NCI-H1417 treated with DMSO at 0.1 percent for 48 hours (cell line): ENCODE measurements around the gene KIF23.
"Not testable (repeated sequence)": the region's sequence is repeated elsewhere in the genome, so short reads cannot be mapped to it uniquely, and the experiment has no call there.

Experiments
- DNase-seq: peaks from one replicate; lab custom pipeline; 2025; lab: John Stamatoyannopoulos, UW

The KIF23 gene

DNA sequence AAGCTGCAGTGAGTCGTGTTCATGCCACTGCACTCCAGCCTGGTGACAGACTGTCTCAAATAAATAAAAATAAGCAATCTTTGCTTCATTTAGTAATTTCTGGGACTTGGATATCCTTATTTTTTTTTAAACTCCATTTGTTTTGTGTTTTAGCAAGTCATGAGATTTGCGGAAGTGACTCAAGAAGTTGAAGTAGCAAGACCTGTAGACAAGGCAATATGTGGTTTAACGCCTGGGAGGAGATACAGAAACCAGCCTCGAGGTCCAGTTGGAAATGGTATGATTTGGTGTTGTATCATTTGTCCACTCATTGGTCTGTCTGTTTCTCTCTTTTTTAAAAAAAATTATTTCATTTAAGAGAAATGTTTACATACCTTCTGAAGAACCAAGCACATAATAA lies 21.8 kb downstream of the KIF23 start:
- DNase-seq: no peak

DNA sequence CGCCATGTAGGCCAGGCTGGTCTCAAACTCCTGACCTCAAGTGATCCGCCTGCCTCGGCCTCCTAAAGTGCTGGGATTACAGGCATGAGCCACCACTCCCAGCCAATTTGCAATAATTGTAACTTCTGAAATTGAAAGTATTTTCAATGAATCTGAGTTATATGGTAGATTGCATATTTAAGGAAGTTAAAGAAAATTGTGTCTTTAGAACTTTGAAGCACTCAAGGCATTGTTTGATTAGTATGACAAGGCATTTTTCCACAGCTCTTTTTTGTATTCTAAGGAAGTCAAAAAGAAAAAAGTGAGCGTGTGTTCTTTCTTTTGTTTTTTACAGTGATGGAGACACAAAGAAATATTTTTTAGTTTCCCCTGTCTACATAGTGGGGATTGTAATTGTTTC lies 22.8 kb downstream of the KIF23 start:
- DNase-seq: no peak

DNA sequence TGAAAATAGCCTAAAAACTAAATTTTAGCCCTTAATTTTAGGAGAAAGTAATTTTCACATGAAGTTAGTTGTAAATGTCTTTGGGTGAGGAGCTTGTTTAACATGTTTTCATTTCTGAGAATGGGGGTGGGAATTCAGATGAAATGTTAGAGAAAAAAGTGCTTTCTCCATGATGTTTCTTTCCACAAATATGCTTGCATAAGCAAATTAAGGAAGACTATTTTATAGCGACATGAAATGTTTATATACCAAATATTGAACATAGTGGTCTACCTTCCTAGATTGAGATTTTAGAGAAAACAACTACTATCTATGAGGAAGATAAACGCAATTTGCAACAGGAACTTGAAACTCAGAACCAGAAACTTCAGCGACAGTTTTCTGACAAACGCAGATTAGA lies 25.5 kb downstream of the KIF23 start:
- no peak for DNase-seq

DNA sequence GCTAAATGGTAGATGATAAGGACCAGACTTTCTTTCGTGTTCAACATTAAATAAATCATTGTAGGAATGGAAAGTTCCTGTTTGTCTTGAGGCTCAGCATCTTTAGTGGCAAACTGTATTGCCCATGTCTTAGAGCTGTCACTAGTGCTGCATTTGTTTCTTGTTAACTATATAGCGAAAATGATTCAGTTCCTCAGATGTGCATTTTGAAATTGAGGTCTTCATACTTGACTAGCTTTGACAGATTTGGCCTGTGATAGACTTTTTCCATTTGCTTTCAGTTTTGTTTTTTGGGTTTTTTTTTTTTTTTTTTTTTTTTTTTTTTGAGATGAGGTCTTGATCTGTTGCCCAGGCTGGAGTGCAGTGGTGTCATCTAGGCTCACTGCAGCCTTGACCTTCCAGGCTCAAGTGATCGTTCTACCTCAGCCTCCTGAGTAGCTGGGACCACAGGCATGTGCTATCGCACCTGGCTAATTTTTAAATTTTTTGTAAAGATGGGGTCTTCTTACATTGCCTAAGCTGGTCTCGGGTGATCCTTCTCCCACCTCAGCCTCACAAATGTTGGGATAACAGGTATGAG lies 29.0 kb downstream of the KIF23 start:
- no peak for DNase-seq

DNA sequence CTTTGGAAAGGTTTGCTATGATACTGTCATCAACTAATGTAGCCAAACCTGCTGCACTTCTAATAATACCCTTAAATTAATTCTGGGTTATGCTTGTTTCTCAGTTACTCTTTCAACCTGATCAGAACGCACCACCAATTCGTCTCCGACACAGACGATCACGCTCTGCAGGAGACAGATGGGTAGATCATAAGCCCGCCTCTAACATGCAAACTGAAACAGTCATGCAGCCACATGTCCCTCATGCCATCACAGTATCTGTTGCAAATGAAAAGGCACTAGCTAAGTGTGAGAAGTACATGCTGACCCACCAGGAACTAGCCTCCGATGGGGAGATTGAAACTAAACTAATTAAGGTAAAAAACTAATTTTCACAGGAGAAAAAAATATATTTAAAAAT lies 30.5 kb downstream of the KIF23 start:
- DNase-seq: no peak

DNA sequence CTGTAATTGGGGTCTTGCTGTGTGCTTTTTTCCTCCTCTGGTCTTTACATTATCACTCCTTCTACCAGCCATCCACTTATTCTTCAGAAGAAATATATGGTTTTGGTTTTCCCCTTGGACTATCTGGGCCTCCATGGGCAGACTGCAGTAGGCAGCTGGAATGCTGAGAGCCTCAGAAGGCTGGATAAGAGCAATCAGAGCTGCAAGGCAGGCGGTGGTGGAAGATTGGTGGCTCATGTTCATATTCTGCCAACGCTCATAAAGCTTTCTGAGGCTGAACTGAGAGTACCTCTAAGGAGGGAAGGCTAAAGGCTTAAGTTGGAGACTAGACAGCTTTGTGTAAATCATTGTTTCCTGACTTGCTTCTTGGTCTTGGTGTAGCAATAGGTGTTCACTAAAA lies 32.8 kb downstream of the KIF23 start:
- DNase-seq: no peak

DNA sequence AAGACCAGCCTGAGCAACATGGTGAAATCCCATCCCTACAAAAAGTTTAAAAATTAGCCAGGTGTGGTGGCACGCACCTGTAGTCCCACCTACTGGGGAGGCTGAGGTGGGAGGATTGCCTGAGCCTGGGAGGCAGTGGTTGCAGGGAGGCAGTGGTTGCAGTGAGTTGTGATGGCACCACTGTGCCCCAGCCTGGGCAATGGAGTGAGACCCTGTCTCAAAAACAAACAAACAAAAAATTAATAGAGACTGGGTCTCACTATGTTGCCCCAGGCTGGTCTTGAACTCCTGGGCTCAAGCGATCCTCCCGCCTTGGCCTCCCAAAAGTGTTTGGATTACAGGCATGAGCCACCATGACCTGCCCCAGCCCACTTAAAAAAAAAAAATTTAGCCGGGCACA lies 36.1 kb downstream of the KIF23 start:
- DNase-seq: not testable (repeated sequence)

DNA sequence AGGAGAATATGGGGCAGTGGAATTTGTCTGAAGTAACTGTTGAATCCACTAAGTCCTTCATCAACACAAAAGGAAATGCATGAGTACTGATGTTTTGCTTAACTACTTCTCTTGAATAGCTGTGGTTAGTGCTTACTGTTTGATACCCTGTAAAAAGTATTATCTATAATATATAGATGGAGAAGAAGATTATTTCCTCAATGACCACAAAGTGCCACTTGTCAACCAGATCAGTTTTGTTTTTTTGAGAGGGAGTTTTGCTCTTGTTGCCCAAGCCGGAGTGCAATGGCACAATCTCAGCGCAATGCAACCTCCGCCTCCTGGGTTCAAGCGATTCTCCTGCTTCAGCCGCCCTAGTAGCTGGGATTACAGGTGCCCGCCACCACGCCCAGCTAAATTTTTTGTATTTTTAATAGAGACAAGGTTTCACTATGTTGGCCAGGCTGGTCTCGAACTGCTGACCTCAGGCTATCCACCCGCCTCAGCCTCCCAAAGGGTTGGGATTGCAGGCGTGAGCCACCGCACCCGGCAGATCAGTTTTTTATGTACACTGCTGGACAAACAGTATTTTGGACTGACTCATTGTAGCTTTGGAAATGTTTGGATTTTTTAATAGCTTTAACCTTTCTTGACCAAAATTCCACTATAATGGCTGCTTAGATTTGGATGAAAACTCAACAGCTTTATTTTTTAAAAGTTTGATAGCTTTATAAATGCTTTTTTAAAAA lies 37.0 kb downstream of the KIF23 start:
- DNase-seq: no peak

DNA sequence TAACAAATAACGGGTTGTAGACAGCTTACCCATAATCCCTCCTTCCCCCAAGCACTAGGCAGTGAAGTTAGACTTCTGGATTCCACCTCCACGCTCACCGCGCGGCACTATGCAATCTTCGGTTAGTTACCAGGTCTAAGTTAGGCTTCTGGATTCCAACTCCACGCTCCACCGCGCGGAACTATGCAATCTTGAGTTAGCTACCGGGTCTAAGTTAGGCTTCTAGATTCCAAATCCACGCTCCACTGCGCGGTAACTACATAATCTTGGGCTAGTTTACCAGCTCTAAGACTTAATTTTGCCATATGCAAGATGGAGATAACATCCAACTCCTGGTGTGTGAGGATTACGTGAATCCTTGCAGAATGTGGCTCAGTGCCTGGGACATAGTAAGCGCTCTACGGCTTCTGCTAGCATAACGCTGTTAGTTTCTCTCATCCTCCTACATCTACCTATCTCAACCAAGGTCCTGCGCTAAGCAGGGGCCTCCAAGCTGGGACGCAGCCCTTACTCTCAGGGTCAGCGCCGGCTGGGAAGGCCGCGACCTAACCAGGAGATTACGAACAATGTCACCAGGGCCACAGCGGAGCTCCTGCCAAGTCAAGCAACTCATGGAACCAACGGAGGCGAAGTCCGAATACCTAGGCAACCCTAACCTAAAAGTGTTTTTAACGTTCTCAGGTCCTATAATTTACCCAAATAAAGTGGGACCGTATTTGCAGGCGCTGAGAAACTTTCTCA lies 38.0 kb downstream of the KIF23 start:
- no peak for DNase-seq

DNA sequence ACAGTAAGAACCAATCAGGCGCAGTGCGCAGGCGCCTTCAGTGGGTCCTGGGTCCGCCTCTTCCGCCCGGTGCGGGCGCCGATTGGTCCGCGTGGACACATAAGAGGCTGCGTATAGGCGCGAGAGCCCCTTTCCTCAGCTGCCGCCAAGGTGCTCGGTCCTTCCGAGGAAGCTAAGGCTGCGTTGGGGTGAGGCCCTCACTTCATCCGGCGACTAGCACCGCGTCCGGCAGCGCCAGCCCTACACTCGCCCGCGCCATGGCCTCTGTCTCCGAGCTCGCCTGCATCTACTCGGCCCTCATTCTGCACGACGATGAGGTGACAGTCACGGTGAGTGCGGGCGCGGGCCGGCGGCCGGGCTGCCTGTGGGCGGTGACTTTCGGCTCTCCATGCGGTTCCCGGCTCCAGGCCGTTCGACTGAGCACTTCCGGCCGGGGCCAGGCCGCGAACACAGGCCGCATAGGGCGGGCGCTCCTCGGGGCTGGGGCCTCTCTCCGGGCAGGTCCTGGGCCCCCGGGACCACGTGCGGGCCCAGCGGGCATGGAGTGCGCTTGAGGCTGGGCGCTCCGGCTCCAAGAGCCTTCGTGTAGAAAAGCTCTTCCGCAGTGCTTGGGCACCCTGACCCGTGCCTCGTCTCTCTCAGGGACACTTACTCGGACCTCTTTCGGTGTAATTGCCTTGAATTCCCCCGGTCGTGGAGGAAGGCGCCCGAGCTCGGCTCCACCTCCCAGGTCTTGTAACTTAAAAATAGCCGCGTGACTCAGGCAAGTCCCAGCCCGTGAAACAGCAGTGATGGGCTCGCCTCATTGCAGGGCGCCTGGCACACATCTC lies 38.8 kb downstream of the KIF23 start, which contains the start of gene RPLP1:
Gene RPLP1 (plus strand): TSS at position 127 of the 830 bp plus-strand sequence. CDS start 131 bp downstream, at position 258.
- DNase-seq: peak; percentile 75

DNA sequence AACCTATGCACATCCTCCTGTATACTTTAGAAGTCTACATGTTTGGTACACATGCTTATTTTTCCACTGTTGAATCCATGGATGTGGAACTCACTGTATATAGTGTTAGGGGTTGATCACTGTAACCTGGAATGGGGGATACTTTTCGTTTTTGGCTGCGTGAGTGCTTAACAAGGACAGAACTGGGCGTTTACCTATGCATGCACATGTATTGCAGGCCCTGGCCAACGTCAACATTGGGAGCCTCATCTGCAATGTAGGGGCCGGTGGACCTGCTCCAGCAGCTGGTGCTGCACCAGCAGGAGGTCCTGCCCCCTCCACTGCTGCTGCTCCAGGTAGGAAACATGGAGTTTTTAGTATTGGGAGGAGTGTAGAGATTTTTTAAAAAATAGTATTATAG lies 40.8 kb downstream of the KIF23 start:
- no peak for DNase-seq

DNA sequence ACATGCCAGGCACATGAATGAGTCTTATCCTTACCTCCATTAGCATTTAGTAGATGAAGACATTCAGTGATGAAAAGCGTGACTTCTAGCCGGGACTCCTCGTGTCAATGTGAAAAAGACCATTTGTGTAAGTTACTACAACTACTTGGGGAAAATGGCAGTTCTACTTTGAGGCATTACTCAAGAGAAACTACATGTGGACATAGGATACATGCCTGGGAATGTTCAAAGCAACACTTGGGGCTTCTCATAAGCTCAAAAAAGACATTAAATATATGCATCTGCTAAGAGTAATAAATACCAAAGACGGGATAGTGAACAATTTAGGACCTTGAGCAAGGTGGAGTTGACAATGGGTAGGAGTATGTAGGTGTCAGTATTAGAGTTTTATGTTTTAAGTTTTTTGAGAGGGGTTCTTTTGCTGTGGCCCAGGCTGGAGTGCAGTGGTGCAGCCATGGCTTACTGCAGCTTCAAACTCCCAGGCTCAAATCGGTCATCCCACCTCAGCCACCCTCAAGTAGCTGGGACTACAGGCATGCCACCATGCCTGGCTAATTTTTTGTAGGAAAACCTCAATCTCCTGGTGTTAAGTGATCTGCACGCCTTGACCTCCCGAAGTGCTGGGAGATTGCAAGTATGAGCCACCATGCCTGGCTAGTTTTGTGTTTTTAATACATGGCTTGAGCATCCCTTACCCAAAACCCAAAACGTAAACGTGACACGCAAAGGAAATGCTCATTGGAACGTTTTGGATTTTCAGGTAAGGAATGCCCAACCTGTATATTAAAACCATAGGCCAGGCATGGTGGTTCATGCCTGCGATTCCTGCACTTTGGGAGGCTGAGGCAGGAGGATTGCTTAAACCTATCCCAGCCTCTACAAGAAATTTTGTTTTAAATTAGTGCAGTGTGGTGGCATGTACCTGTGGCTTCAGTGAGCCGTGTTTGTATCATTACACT lies 42.3 kb downstream of the KIF23 start:
- no peak for DNase-seq

DNA sequence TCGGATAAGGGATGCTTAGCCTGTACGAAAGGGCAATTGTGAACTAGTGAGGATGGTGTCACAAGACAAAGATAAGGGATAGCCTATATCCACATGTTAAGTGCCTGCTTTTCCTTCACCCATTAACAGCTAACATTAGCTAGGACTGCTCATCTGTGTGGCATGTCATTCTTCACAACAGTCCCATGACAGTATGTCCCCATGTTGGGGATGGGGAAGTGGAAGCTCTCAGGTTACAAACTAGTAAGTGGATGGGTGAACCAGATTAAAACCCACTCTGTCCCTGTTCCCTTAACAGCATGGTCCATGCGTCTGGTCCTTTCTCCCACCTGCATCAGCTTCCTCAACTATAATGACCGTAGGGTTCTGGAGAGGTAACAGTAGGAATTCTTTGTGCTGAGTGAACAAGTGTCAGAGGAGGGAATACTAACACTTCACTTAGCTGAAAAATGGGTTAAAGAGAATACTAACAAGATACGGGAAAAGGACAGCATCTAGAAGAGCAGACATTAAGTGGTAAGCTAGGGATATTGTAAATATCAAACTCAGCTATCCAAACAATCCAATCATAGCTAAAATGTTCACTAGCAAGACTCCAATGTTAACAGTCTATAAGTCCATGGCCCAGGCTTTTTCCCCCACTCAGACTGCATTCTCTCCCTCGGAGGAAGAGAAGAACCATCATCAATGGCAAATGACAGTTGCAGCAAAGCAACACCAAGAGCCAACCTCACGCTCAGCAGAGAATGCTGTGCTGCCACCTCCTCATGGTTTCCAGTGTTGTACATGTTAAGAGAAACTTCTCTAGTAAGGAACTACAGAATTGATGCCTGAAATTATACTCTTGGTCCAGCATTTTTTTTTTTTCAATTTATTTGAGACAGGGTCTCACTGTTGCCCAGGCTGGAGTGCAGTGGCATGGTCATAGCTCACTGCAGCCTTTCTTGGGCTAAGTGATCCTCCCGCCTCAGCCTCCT lies 43.4 kb downstream of the KIF23 start:
- DNase-seq: no peak

DNA sequence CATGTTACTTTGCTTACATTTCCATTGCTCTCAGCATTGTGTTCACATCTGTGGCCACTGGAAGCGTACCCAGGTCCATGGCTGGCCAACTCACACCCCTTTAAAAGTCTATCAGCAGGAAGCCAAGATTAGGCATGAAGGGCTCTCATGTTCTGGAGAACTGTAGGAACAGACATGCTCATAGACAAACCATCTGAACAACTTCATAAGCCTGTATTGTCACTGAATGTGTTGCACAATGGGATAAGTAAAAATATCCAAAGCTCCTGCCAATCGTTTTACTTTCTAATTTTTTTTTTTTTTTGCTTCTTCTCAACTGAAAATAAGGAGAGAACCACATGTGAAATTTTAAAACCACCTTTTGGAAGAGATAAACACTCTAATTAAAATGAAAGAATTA lies 44.9 kb downstream of the KIF23 start:
- DNase-seq: no peak

DNA sequence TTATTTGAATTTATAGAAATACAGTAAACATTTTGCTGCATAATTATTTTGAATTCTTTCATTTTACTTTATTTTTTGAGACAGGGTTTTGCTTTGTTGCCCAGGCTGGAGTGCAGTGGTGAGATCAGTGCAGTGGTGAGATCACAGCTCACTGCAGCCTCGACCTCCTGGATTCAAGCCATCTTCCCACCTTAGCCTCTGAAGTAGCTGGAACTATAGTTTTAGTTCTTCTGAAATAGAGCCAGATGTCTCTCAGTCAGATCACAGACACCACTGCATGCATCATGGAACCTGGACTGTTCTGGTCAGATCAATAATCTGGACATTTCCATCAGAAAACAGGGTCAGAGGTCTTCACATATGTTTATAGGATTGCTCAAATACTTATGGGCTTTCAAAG lies 46.3 kb downstream of the KIF23 start:
- DNase-seq: no peak

DNA sequence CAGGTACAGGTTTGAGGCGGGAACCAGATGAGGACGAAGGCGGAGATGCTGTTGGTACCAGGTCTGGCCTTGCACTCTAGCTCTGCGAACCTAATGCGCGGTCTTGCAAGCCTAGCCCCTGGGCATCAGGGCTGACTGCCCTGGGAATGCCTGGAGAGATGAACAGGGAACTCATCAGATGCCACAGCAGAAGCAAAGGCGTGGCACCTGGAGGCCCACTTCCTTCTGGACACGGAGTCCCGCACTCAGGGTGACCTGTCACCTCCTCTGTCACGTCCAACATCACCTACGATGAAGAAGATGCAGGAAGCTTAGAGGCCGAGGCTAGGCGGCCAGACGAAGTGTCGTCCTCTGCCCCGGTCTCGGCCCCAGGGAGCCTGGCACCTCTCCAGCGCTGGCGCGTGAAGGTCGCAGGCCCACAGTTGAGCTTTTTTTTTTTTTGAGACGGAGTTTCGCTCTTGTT lies 47.9 kb downstream of the KIF23 start:
- no peak for DNase-seq

DNA sequence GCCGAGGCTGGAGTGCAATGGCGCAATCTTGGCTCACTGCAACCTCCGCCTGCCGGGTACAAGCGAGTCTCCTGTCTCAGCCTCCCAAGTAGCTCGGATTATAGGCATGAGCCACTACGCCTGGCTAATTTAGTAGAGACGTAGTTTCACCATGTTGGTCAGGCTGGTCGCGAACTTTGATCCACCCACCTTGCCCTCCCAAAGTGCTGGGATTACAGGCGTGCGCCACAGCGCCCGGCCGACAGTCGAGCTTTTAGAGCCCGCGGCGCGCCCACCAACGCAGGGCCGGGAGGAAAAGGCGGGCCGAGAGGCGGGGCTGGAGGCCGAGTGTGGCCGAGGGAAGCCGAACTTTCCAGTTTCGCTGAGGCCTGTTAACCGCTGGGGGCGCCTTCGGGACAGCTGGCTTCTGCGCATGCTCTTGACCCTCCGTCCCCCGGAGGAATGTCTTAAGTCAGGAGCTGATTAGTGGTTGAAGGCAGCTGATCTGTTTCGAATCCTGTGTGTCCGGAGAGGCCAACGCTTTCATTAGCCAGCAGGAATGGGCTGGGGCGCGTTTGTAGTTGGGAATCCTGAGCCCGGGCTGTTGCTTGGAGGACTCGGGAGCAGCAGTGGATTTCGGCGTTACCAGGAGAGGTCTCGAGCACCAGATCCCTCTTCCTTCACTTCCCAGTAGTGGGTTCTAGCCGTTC lies 48.5 kb downstream of the KIF23 start:
- DNase-seq: peak; percentile 88

DNA sequence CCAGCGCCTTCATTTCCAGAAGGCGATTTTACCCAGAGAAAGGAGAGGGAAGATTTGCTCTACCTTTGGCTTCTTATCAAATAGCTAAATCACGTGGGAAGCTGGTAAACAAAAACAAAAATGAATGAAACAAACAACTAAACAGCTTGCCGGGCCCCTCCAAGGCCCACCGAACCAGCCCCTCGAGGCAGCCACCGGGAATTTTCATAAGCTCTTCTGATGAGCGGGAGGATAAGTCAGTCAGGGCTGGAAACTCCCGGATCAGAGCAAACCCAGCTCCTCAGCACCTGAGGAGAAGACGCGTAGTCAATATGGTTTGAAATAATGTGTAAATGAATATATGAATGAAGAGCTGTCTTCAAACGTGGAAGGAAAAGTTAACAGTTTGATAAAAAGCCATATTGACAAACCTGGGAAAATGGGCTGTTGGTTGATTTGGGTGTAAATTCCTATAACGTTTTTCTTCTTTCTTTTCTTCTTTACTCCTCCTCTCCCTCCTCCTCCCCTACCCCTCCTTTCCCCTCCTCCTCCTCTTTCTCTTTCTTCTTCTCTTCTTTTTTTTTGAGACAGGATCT lies 49.1 kb downstream of the KIF23 start:
- no peak for DNase-seq

DNA sequence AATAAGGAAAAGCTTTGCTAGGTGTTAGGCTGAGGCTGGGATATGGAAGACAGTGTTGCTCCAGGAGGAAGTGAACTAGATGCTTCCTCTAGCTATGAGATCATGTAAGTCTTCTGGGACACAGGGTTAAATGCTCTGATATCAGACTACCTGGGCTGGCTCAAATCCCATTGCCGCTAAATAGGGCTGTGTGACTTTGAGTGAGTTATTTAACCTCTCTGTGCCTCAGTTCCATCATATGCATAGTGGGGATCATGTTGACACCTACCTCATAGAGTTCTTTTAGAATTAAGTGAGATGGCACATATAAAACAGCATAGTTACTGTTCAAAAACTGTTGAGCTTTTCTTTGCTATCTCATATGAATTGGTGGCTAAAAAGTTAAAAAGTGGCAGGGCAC lies 51.1 kb downstream of the KIF23 start:
- DNase-seq: no peak
